B cell (primary cell): ENCODE measurements around the gene CTNNBL1. TPM values are rescaled to one million over a fixed set of nuclear protein-coding genes. Genes with fewer than 3 reads are reported as not detected.

ENCODE experiments used
- ATAC-seq: fragments of 200-7000 bp; cut with Tn5 transposase; one replicate; pipeline ENCODE4 v1.10.0; 2021; ENCODE audit warnings: low read depth, mild to moderate bottlenecking, moderate number of reproducible peaks, moderate library complexity
- CTCF ChIA-PET: fragments of 350-600 bp; sonication (Branson Sonifier 250); formaldehyde crosslinking; loops from one replicate; lab custom pipeline; 2021; ENCODE audit warnings: antibody characterized with exemption, inconsistent platforms; lab: Charles Lee
- POLR2A ChIA-PET: fragments of 350-600 bp; sonication (Branson Sonifier 250); formaldehyde crosslinking; loops from one replicate; lab custom pipeline; 2021; ENCODE audit warnings: antibody characterized with exemption; lab: Charles Lee
- DNase-seq: peaks from one replicate; pipeline ENCODE4 v3.0.0; 2013
- H2AFZ ChIP-seq: 2 replicates; pipeline ENCODE4 v1.6.1; 2012; ENCODE audit warnings: mild to moderate bottlenecking, low read depth, low read length; ENCODE audit not compliant: insufficient read depth, poor library complexity, severe bottlenecking
- H3K27ac ChIP-seq, 2 donors: 1 replicate in 1 of 2; 2 replicates in 1 of 2; pipeline ENCODE4 v1.5.1; 2012 to 2013; ENCODE audit warnings: low read length in 2 of 2, mild to moderate bottlenecking in 2 of 2, moderate library complexity in 1 of 2
- H3K27me3 ChIP-seq, 4 experiments: fragments of 200-600 bp in 1 of 4; sonication (generic) in 1 of 4; replicated peaks in 1 of 4; 1 replicate in 2 of 4; 2 replicates in 2 of 4; pipeline versions ENCODE4 v1.6.1 to v1.7.0; 2013 to 2016; ENCODE audit warnings: low read length in 3 of 4, mild to moderate bottlenecking in 2 of 4, mixed read lengths in 1 of 4, moderate library complexity in 1 of 4; ENCODE audit not compliant: insufficient read depth in 4 of 4, control insufficient read depth in 3 of 4; ENCODE audit errors: control extremely low read depth in 1 of 4
- H3K36me3 ChIP-seq, 2 experiments: replicated peaks in 1 of 2; 1 replicate in 1 of 2; 2 replicates in 1 of 2; pipeline versions ENCODE4 v1.6.1 to v1.7.1; 2013; ENCODE audit warnings: low read length in 1 of 2; ENCODE audit not compliant: insufficient read depth in 2 of 2, control insufficient read depth in 1 of 2; ENCODE audit errors: control extremely low read depth in 1 of 2, extremely low read depth in 1 of 2
- H3K4me1 ChIP-seq, 2 donors: fragments of 200-600 bp in 1 of 2; sonication (generic) in 1 of 2; 1 replicate in 1 of 2; 2 replicates in 1 of 2; pipeline versions ENCODE4 v1.5.1 to v1.6.1; 2013 to 2017; ENCODE audit warnings: low read length in 2 of 2; ENCODE audit not compliant: control insufficient read depth in 2 of 2, insufficient read depth in 2 of 2
- H3K4me2 ChIP-seq: replicated peaks from 2 replicates; pipeline ENCODE3; 2012; ENCODE audit warnings: mild to moderate bottlenecking, low read depth, low read length; ENCODE audit not compliant: poor library complexity, severe bottlenecking
- H3K4me3 ChIP-seq, 5 experiments: fragments of 200-600 bp in 1 of 5; sonication (generic) in 1 of 5; 1 replicate in 3 of 5; 2 replicates in 2 of 5; pipeline versions ENCODE4 v1.5.1 to v1.7.0; 2011 to 2016; ENCODE audit warnings: low read length in 4 of 5, mild to moderate bottlenecking in 4 of 5, low read depth in 2 of 5, control low read depth in 1 of 5, moderate library complexity in 1 of 5; ENCODE audit not compliant: insufficient read depth in 1 of 5; ENCODE audit errors: control extremely low read depth in 1 of 5, extremely low read depth in 1 of 5
- H3K79me2 ChIP-seq: fragments of 200-600 bp; sonication (generic); one replicate; pipeline ENCODE4 v1.6.0; 2016; ENCODE audit warnings: low read length; ENCODE audit not compliant: control insufficient read depth, insufficient read depth
- H3K9ac ChIP-seq: fragments of 200-600 bp; sonication (generic); 2 replicates; pipeline ENCODE4 v1.6.1; 2017; ENCODE audit warnings: mild to moderate bottlenecking, low read length, moderate library complexity
- H3K9me3 ChIP-seq, 3 donors: one replicate each; pipeline versions ENCODE4 v1.6.1 to v1.7.1; 2013; ENCODE audit warnings: low read length in 2 of 3; ENCODE audit not compliant: control insufficient read depth in 2 of 3, insufficient read depth in 1 of 3; ENCODE audit errors: control extremely low read depth in 1 of 3
- H4K20me1 ChIP-seq: 2 replicates; pipeline ENCODE4 v1.6.0; 2012; ENCODE audit warnings: mild to moderate bottlenecking, low read length; ENCODE audit not compliant: insufficient read depth, control insufficient read depth, poor library complexity, severe bottlenecking
- H3K27ac Mint-ChIP-seq: one replicate; pipeline ENCODE4 v1.8.0; 2021; ENCODE audit warnings: mixed read lengths
- H3K27me3 Mint-ChIP-seq: one replicate; pipeline ENCODE4 v1.8.0; 2021; ENCODE audit warnings: mixed read lengths
- H3K4me1 Mint-ChIP-seq: one replicate; pipeline ENCODE4 v1.8.0; 2021; ENCODE audit warnings: mixed read lengths
- H3K4me3 Mint-ChIP-seq: one replicate; pipeline ENCODE4 v1.8.0; 2021; ENCODE audit warnings: mixed read lengths
- H3K9me3 Mint-ChIP-seq: one replicate; pipeline ENCODE4 v1.8.0; 2022; ENCODE audit warnings: mixed read lengths; ENCODE audit not compliant: insufficient read depth
- EZH2 ChIP-seq: IDR thresholded peaks from 2 replicates; pipeline ENCODE4 v1.6.1; 2012; ENCODE audit warnings: borderline replicate concordance, low read depth, mild to moderate bottlenecking, moderate library complexity, low read length; ENCODE audit not compliant: insufficient read depth, poor library complexity, severe bottlenecking
- WGBS: methylation state at CpG from one replicate; pipeline ENCODE4 v1.1.5; 2013; ENCODE audit warnings: missing lambda C conversion rate; ENCODE audit not compliant: insufficient coverage; 5-methylcytosine and 5-hydroxymethylcytosine counted together
- intact Hi-C: fragments of 100-400 bp; cut with micrococcal nuclease; formaldehyde crosslinking; loops from one replicate; pipeline ENCODE4 v1.10.0; 2022
- polyA plus RNA-seq: library from polyadenylated mRNA; depleted of rRNA; stranded (reverse); fragments of >200 nt; gene quantifications from 2 replicates; pipeline ENCODE4 v1.2.3, GENCODE V29; 2012
- total RNA-seq, 2 donors: library from RNA; stranded (reverse); fragments of 120-200 nt in 1 of 2; gene quantifications; 1 replicate in 1 of 2; 2 replicates in 1 of 2; pipeline versions ENCODE4 v1.2.3 to v1.2.4, GENCODE V29; 2013 to 2022
- TF ChIP-seq, protein P1 (sequence below): fragments of 200-600 bp; IDR thresholded peaks from one replicate; pipeline ENCODE4 v1.8.0; 2022; ENCODE audit warnings: antibody characterized with exemption, mild to moderate bottlenecking

The CTNNBL1 gene
- total and polyA plus RNA-seq, 2 donors (not counting 1 experiment from before 2014, with no cell fraction given), result 25.3 to 64.7 TPM

DNA sequence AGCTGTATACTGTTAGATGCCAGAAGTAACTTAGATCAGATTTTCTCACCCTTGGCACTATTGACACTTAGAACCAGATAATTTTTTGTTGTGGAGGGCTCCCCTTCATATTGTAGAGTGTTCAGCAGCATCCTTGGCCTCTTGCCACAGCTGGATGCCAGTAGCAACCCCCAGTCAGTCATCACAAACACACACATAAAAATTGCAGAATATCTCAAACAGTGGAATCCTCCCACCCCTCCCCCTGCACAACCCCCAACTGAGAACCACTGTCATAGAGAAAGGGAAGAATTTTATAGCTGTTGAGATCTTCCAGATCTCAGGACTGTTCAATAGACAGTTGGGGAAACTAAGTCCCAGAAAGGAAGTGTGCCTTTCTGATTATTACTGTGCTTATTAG, 127.9 kb downstream of the CTNNBL1 start:
- H3K27me3 ChIP-seq, result no peaks in the 10 kb centered on the region
- H3K4me3 Mint-ChIP-seq, result no peak overlapping the region
- H3K27ac ChIP-seq, result no peak overlapping the region
- CTCF ChIA-PET, result interaction anchor here (0.6 to 0.7 kb wide), 2 partner anchors 15 to 17 kb away, joined by 3 read pairs; no protein-coding TSS in a partner anchor
- H3K4me1 Mint-ChIP-seq, result peaks cover 7% of the 10 kb centered on the region
- TF ChIP-seq, protein P1, sequence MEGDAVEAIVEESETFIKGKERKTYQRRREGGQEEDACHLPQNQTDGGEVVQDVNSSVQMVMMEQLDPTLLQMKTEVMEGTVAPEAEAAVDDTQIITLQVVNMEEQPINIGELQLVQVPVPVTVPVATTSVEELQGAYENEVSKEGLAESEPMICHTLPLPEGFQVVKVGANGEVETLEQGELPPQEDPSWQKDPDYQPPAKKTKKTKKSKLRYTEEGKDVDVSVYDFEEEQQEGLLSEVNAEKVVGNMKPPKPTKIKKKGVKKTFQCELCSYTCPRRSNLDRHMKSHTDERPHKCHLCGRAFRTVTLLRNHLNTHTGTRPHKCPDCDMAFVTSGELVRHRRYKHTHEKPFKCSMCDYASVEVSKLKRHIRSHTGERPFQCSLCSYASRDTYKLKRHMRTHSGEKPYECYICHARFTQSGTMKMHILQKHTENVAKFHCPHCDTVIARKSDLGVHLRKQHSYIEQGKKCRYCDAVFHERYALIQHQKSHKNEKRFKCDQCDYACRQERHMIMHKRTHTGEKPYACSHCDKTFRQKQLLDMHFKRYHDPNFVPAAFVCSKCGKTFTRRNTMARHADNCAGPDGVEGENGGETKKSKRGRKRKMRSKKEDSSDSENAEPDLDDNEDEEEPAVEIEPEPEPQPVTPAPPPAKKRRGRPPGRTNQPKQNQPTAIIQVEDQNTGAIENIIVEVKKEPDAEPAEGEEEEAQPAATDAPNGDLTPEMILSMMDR, result no peak
- TF ChIP-seq EZH2, result no peak
- no peaks in the 10 kb centered on the region for H3K4me1 ChIP-seq
- H4K20me1 ChIP-seq, result no peaks in the 10 kb centered on the region
- POLR2A ChIA-PET, result no interaction called here
- ATAC-seq (no peak), DNase-seq (no peak)
- H3K4me2 ChIP-seq, result no peak overlapping the region
- H3K79me2 ChIP-seq, result peaks cover 35% of the 10 kb centered on the region
- H2AFZ ChIP-seq, result no peak overlapping the region
- no peaks in the 10 kb centered on the region for H3K27me3 Mint-ChIP-seq
- no peak overlapping the region for H3K27ac Mint-ChIP-seq
- peaks cover 1 to 22% of the 10 kb centered on the region in 2 experiments for H3K36me3 ChIP-seq
- no peak overlapping the region for H3K9ac ChIP-seq
- no peaks in the 10 kb centered on the region for H3K9me3 ChIP-seq
- no peaks in the 10 kb centered on the region for H3K9me3 Mint-ChIP-seq
- H3K4me3 ChIP-seq, result no peak overlapping the region
- intact Hi-C loops, result no loop called here

DNA sequence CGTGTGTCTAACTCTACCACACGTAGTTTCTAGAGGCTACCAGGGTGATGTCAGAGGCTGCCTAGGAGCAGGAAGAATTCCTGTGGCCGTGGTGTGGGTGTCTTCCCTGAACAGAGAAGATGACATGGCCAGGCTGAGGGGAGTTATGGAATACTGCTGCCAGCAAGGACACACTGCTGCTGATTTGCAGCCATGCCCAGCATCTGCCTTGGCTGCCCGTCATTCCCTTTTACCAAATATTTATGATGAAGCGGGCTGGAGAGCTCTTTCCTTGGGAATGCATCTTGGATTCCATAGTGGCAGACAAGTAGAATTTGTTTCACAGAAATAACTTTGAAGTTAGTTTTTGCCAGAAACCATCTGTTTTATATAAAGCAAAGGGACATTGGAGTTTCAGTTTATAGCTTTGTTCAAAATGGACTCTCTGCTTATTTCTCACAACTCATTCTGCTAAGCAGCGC, 128.3 kb downstream of the CTNNBL1 start:
- no peaks in the 10 kb centered on the region for H3K27me3 ChIP-seq
- H3K4me2 ChIP-seq, result no peak overlapping the region
- CTCF ChIA-PET, result interaction anchor here (0.6 to 0.7 kb wide), 2 partner anchors 16 to 17 kb away, joined by 3 read pairs; no protein-coding TSS in a partner anchor
- WGBS, result 96% methylated on average over 4 of the region's 6 CpGs
- no peak overlapping the region for H2AFZ ChIP-seq
- ATAC-seq (no peak), DNase-seq (no peak)
- H3K27ac Mint-ChIP-seq, result no peak overlapping the region
- TF ChIP-seq EZH2, result no peak
- TF ChIP-seq, protein P1, result no peak
- POLR2A ChIA-PET, result no interaction called here
- H3K9me3 Mint-ChIP-seq, result no peaks in the 10 kb centered on the region
- intact Hi-C loops, result no loop called here
- H3K27me3 Mint-ChIP-seq, result no peaks in the 10 kb centered on the region
- H3K4me3 ChIP-seq, result no peak overlapping the region
- H3K4me1 ChIP-seq, result no peaks in the 10 kb centered on the region
- no peak overlapping the region for H3K9ac ChIP-seq
- no peaks in the 10 kb centered on the region for H4K20me1 ChIP-seq
- peaks cover 4% of the 10 kb centered on the region for H3K4me1 Mint-ChIP-seq
- H3K79me2 ChIP-seq, result peaks cover 35% of the 10 kb centered on the region
- H3K27ac ChIP-seq, result no peak overlapping the region
- H3K36me3 ChIP-seq, result peaks cover 1 to 22% of the 10 kb centered on the region in 2 experiments
- H3K9me3 ChIP-seq, result no peaks in the 10 kb centered on the region
- H3K4me3 Mint-ChIP-seq, result no peak overlapping the region
